H1 (cell line): ENCODE data around the gene RMDN3. TPM values are rescaled to one million over a fixed set of nuclear protein-coding genes. Genes with fewer than 3 reads are reported as not detected.

ENCODE experiments used
- POLR2A ChIP-seq, 2 experiments: IDR thresholded peaks; 1 replicate in 1 of 2; 2 replicates in 1 of 2; pipeline ENCODE4 v1.6.1; 2011; ENCODE audit warnings: low read depth in 2 of 2, low read length in 2 of 2, mild to moderate bottlenecking in 2 of 2; ENCODE audit errors: control extremely low read depth in 1 of 2
- RBBP5 ChIP-seq: IDR thresholded peaks from 2 replicates; pipeline ENCODE4 v1.7.1; 2012; ENCODE audit warnings: low read depth, mild to moderate bottlenecking, inconsistent platforms, low read length, moderate library complexity, borderline replicate concordance
- SRF ChIP-seq: IDR thresholded peaks from 2 replicates; pipeline ENCODE4 v1.6.1; 2011; ENCODE audit warnings: mild to moderate bottlenecking, low read depth, low read length, moderate library complexity
- polyA plus RNA-seq, 7 experiments: library from polyadenylated mRNA; depleted of rRNA in 3 of 7; stranded (reverse) in 5 of 7; unstranded in 2 of 7; fragments of >200 nt in 5 of 7; fragments of 200-250 nt in 2 of 7; gene quantifications; 1 replicate in 5 of 7; 2 replicates in 1 of 7; 4 replicates in 1 of 7; pipeline versions ENCODE4 v1.2.1 to v1.2.3, GENCODE V29; 2011 to 2013; ENCODE audit warnings: missing spikeins in 2 of 7, mixed read lengths in 2 of 7
- total RNA-seq: library from RNA; stranded (reverse); fragmentation: NEBNext Ultra II Directional; extraction: Animal tissue kit (Norgen Biotek cat#: 25700); gene quantifications from 2 replicates; pipeline ENCODE4 v1.2.1, GENCODE V29; 2021
- TF ChIP-seq, protein P1 (sequence below), 3 experiments: IDR thresholded peaks; 1 replicate in 2 of 3; 2 replicates in 1 of 3; pipeline versions ENCODE4 v1.5.1 to v1.6.1; 2011; ENCODE audit warnings: low read length in 3 of 3, mild to moderate bottlenecking in 3 of 3, inconsistent platforms in 2 of 3, low read depth in 1 of 3, moderate library complexity in 1 of 3; ENCODE audit not compliant: insufficient read depth in 1 of 3; ENCODE audit errors: control extremely low read depth in 1 of 3
- TF ChIP-seq, protein P2 (sequence below): IDR thresholded peaks from 2 replicates; pipeline ENCODE4 v1.6.1; 2011; ENCODE audit warnings: low read depth, mild to moderate bottlenecking, low read length; ENCODE audit not compliant: insufficient read depth

Gene RMDN3
- total and polyA plus RNA-seq, 2 of the 8 experiments (the other 6 are each of a cell fraction or from before 2014, with no cell fraction given) = 10.8 to 24.1 TPM

- TF ChIP-seq RBBP5 = no peak
- TF ChIP-seq, protein P1, sequence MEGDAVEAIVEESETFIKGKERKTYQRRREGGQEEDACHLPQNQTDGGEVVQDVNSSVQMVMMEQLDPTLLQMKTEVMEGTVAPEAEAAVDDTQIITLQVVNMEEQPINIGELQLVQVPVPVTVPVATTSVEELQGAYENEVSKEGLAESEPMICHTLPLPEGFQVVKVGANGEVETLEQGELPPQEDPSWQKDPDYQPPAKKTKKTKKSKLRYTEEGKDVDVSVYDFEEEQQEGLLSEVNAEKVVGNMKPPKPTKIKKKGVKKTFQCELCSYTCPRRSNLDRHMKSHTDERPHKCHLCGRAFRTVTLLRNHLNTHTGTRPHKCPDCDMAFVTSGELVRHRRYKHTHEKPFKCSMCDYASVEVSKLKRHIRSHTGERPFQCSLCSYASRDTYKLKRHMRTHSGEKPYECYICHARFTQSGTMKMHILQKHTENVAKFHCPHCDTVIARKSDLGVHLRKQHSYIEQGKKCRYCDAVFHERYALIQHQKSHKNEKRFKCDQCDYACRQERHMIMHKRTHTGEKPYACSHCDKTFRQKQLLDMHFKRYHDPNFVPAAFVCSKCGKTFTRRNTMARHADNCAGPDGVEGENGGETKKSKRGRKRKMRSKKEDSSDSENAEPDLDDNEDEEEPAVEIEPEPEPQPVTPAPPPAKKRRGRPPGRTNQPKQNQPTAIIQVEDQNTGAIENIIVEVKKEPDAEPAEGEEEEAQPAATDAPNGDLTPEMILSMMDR (IDR thresholded peaks at IDR 0.05; ENCODE audit: control extremely low read depth in 1 of 3, insufficient read depth in 1 of 3, low read depth in 1 of 3, low read length in 3 of 3) = no peak
- TF ChIP-seq, protein P2, sequence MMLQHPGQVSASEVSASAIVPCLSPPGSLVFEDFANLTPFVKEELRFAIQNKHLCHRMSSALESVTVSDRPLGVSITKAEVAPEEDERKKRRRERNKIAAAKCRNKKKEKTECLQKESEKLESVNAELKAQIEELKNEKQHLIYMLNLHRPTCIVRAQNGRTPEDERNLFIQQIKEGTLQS = no peak
- no peak for TF ChIP-seq SRF
- TF ChIP-seq POLR2A (IDR thresholded peaks at IDR 0.05; ENCODE audit: control extremely low read depth in 1 of 2, low read depth in 2 of 2, low read length in 2 of 2) = no peak
Observed at GRCh38 chr15:40736575-40736974, 18.5 kb downstream of the RMDN3 start (continued).
